GM12873 (cell line): Measurements from ENCODE around the gene NT5DC1.
A peak's percentile ranks its signal among the peaks of the same experiment; 100 is the strongest.

ENCODE experiments used
- TF ChIP-seq, protein P1 (sequence below): IDR thresholded peaks from 2 replicates; pipeline ENCODE4 v1.5.1; 2012; ENCODE audit warnings: low read depth, mild to moderate bottlenecking, moderate library complexity, low read length, control low read depth; ENCODE audit not compliant: insufficient read depth; ENCODE audit errors: missing control alignments

The NT5DC1 gene

DNA sequence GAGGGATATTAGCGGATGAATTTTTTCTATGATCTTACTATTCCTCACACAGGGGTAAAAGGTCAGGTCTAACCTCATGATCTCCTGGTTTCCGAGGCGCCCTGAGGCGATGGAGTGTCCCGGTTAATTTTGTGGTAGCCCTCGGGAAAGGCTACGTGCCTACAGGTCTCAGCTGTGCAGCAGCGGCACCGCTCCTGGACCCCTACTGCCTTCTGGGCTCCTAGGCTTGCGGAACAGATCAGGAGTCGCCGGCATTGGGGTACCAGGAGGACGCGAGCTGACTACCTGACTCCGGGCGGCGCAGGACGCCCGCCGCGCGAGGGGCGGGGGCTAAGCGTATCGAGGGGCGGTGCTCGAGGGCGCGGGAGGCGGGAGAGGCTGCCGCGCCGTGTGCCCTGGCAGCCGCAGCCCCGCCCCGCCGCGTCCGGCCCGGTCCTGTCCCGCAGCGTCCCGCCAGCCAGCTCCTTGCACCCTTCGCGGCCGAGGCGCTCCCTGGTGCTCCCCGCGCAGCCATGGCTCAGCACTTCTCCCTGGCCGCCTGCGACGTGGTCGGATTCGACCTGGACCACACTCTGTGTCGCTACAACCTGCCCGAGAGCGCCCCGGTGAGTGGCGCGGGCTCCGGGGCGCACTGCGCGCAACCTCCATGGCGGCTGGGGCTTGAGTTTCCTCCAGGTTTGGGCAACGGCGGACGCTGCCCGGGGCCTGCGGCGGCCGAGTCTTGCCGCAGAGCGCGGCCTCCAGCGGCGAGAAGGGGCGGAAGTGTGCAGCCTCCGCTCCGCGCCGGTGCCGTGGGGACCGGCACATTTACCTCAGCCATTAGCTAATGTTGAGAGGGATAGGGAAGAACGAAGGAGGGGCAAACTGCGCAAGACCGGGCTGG lies at the start of gene NT5DC1:
Gene NT5DC1 (plus strand): TSS at position 435 of the 883 bp plus-strand sequence. CDS start 78 bp downstream, at position 513.
- TF ChIP-seq, protein P1, sequence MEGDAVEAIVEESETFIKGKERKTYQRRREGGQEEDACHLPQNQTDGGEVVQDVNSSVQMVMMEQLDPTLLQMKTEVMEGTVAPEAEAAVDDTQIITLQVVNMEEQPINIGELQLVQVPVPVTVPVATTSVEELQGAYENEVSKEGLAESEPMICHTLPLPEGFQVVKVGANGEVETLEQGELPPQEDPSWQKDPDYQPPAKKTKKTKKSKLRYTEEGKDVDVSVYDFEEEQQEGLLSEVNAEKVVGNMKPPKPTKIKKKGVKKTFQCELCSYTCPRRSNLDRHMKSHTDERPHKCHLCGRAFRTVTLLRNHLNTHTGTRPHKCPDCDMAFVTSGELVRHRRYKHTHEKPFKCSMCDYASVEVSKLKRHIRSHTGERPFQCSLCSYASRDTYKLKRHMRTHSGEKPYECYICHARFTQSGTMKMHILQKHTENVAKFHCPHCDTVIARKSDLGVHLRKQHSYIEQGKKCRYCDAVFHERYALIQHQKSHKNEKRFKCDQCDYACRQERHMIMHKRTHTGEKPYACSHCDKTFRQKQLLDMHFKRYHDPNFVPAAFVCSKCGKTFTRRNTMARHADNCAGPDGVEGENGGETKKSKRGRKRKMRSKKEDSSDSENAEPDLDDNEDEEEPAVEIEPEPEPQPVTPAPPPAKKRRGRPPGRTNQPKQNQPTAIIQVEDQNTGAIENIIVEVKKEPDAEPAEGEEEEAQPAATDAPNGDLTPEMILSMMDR = peak; percentile 46

DNA sequence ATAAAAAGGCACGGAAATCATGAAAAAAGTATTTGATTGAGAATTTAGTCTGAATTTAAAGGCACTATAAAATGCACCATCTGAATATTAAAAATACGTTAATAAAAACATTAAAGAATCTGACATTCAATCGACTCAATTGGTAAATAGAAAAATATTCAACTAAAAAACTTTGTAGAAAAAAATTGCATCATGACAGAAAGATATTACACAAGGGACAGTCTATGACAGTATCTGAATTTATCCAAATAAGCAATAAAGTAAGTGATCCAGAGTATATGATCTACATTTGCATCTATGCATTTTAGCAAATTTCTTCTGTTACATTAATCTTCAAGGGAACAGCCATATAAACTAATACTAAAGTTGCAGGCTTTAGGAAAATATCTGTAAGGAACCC lies 49.4 kb upstream of the NT5DC1 start:
- TF ChIP-seq, protein P1 = no peak

DNA sequence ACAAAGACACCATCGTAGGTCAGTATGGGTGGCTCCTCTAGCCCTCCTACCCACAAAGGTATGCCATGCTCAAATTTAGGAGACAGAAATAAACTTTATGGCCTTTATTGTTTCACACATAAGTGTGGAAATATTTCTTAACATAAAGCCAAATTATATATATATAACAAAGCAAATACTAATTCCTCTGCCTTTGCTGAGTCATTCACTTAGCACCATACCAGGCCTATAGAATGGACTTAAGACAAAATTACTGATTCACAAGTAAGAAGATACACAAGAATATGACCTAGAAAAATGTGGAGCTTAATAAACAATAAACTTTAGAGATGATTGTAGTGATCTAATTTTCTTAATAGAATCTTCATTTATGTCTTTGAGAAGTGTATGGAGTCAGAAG lies 45.1 kb upstream of the NT5DC1 start:
- TF ChIP-seq, protein P1 = no peak

DNA sequence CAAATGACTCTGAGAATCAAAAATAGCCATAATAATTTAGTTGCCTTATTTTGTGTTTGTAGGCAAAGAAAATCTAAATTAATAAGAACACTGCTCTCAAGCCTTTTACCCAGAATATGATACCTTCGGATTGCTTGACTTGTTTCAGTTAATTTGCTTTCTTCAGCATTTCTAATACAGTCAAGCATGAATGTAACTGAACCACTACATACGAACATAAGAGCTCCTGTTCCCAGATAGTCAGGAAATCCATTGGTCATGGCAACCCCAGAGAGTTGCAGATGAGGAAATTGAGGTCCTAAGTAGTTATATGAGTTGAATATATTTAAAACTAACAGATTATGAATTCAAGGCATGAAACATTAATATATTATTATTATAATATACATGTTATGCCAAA lies 42.9 kb upstream of the NT5DC1 start:
- TF ChIP-seq, protein P1 = no peak

GRCh38 chr6:116059713-116060571 lies 40.7 kb upstream of the NT5DC1 start:
- TF ChIP-seq, protein P1 = no peak

- TF ChIP-seq, protein P1 = no peak
Observed at GRCh38 chr6:116060572-116061283, 39.9 kb upstream of the NT5DC1 start, which contains the start of gene FRK. FRK (minus strand) TSS chr6:116060891; CDS start chr6:116060311, 580 bp downstream.
